Spleen (tissue), 11 donors: Measurements from ENCODE around the gene MAGEA11. TPM values are rescaled to one million over a fixed set of nuclear protein-coding genes. Genes with fewer than 3 reads are reported as not detected.

Experiments used
- DNase-seq: peaks from one replicate; pipeline ENCODE4 v3.0.0-alpha.2; 2020
- H3K27ac ChIP-seq, 8 donors: fragments of 200-600 bp; sonication (generic) in 7 of 8; 1 replicate in 4 of 8; 2 replicates in 4 of 8; pipeline versions ENCODE4 v1.5.0 to v1.8.0; 2016 to 2021; ENCODE audit warnings: inconsistent platforms in 4 of 8, mild to moderate bottlenecking in 4 of 8, moderate library complexity in 1 of 8
- H3K27me3 ChIP-seq, 7 donors: fragments of 200-600 bp; sonication (generic) in 6 of 7; replicated peaks in 1 of 7; 1 replicate in 4 of 7; 2 replicates in 3 of 7; pipeline versions ENCODE4 v1.5.0 to v1.8.0; 2016 to 2021; ENCODE audit warnings: inconsistent platforms in 3 of 7, mild to moderate bottlenecking in 1 of 7
- H3K36me3 ChIP-seq, 6 donors: fragments of 200-600 bp; sonication (generic) in 5 of 6; 1 replicate in 4 of 6; 2 replicates in 2 of 6; pipeline versions ENCODE4 v1.5.0 to v1.8.0; 2016 to 2021; ENCODE audit warnings: inconsistent platforms in 2 of 6
- H3K4me1 ChIP-seq, 6 donors: fragments of 200-600 bp; sonication (generic) in 5 of 6; 1 replicate in 3 of 6; 2 replicates in 3 of 6; pipeline versions ENCODE4 v1.5.0 to v1.8.0; 2016 to 2021; ENCODE audit warnings: inconsistent platforms in 3 of 6
- H3K4me3 ChIP-seq, 8 donors: fragments of 200-600 bp; sonication (generic) in 7 of 8; 1 replicate in 4 of 8; 2 replicates in 4 of 8; pipeline versions ENCODE4 v1.5.0 to v1.8.0; 2016 to 2021; ENCODE audit warnings: inconsistent platforms in 4 of 8, mild to moderate bottlenecking in 4 of 8, moderate library complexity in 2 of 8
- H3K9me3 ChIP-seq, 8 donors: fragments of 200-600 bp; sonication (generic) in 7 of 8; 1 replicate in 4 of 8; 2 replicates in 4 of 8; pipeline versions ENCODE4 v1.5.0 to v1.8.0; 2016 to 2021; ENCODE audit warnings: inconsistent platforms in 4 of 8
- POLR2A ChIP-seq, 3 donors: fragments of 450-650 bp; IDR thresholded peaks; one replicate each; pipeline ENCODE4 v1.5.1; 2017; ENCODE audit warnings: antibody characterized with exemption in 3 of 3, mild to moderate bottlenecking in 1 of 3
- POLR2AphosphoS5 ChIP-seq, 3 donors: sonication (generic); formaldehyde crosslinking; IDR thresholded peaks; one replicate each; pipeline ENCODE4 v1.5.1; 2017; ENCODE audit warnings: antibody characterized with exemption in 3 of 3
- WGBS, 5 donors: extraction: QIAGEN DNeasy Blood & Tissue Kit in 3 of 5; methylation state at CpG; one replicate each; pipeline versions ENCODE4 v1.1.5 to v1.1.7; 2013 to 2018; 5-methylcytosine and 5-hydroxymethylcytosine counted together
- intact Hi-C: fragments of 100-400 bp; cut with DNase I; formaldehyde crosslinking; loops from one replicate; pipeline ENCODE4 v1.15.0; 2023; ENCODE audit warnings: low total_unique reads
- polyA plus RNA-seq, 3 donors: library from polyadenylated mRNA; stranded (reverse); fragments of 200-250 nt; gene quantifications; one replicate each; pipeline ENCODE4 v1.2.1, GENCODE V29; 2013
- total RNA-seq, 7 donors: library from RNA; depleted of rRNA in 3 of 7; stranded (reverse); fragments of >200 nt in 3 of 7; fragmentation: NEBNext Ultra II Directional in 4 of 7; extraction: Animal tissue kit (Norgen Biotek cat#: 25700) in 4 of 7; gene quantifications; one replicate each; pipeline versions ENCODE4 v1.1.0 to v1.2.1, GENCODE V29; 2016 to 2021
- TF ChIP-seq, protein P1 (sequence below), 11 experiments: fragments of 200-600 bp in 7 of 11; fragments of 450-650 bp in 4 of 11; sonication (generic) in 4 of 11; IDR thresholded peaks in 8 of 11; conservative IDR thresholded peaks in 3 of 11; 1 replicate in 7 of 11; 2 replicates in 4 of 11; pipeline versions ENCODE4 v1.4.0 to v1.8.0; 2016 to 2021; ENCODE audit warnings: antibody characterized with exemption in 11 of 11, inconsistent platforms in 4 of 11, mild to moderate bottlenecking in 1 of 11
- donor health status: healthy with polysubstance abuse.
- donor health status: DM: no; HTN: no; CAD: no; lungs with moderate emphysema.
- donor health status: DM: no; HTN: no; CAD: no.
- donor health status: Bipolar disorder and iron deficiency.
- donor health status: healthy.
- donor health status: DM: no; HTN: no; CAD: no.
- donor health status: DM: yes; HTN: yes; CAD: no.

The MAGEA11 gene
- total and polyA plus RNA-seq, 10 donors: 0.03 to 0.07 (median 0.03) TPM; not detected in 7

DNA sequence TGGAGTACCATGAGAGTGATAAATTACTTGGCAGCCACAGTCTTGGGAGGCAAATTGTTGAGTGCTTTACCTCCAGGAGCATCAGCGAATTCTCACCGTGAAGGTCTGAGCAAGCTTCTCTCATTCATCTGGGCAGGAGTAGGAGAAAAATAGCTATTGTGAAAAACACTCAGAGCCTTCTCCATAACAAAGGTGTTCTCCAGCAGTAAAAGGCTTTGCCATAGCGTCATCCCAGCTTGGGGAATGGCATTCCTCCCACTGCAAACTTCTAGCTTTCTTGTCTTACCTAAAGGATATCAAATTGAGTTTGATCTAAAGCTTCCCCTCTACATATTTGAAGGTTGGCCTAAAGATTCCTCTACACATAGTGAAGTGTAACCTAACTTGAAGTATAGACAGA lies 29.8 kb upstream of the MAGEA11 start:
- 52 to 96% (median 76%) methylated on average over 3 of the region's 3 CpGs for WGBS, 5 donors
- intact Hi-C loops: no loop called here

GRCh38 chrX:149682956-149683947 lies 28.6 kb upstream of the MAGEA11 start:
- no peak for TF ChIP-seq POLR2A (IDR thresholded peaks at IDR 0.05)
- TF ChIP-seq, protein P1, sequence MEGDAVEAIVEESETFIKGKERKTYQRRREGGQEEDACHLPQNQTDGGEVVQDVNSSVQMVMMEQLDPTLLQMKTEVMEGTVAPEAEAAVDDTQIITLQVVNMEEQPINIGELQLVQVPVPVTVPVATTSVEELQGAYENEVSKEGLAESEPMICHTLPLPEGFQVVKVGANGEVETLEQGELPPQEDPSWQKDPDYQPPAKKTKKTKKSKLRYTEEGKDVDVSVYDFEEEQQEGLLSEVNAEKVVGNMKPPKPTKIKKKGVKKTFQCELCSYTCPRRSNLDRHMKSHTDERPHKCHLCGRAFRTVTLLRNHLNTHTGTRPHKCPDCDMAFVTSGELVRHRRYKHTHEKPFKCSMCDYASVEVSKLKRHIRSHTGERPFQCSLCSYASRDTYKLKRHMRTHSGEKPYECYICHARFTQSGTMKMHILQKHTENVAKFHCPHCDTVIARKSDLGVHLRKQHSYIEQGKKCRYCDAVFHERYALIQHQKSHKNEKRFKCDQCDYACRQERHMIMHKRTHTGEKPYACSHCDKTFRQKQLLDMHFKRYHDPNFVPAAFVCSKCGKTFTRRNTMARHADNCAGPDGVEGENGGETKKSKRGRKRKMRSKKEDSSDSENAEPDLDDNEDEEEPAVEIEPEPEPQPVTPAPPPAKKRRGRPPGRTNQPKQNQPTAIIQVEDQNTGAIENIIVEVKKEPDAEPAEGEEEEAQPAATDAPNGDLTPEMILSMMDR (IDR thresholded peaks at IDR 0.05 in 8 of 11, conservative IDR thresholded peaks at IDR 0.05 in 3 of 11): no peak
- TF ChIP-seq POLR2AphosphoS5 (IDR thresholded peaks at IDR 0.05): no peak
- H3K4me1 ChIP-seq: no peaks in the 10 kb centered on the region
- no peak overlapping the region for H3K4me3 ChIP-seq
- no peaks in the 10 kb centered on the region for H3K9me3 ChIP-seq
- no peaks in the 10 kb centered on the region for H3K36me3 ChIP-seq
- no peaks in the 10 kb centered on the region for H3K27me3 ChIP-seq
- H3K27ac ChIP-seq: no peak overlapping the region
- no peak for DNase-seq
- 41 to 67% (median 55%) methylated on average over 8 to 9 of the region's 9 CpGs for WGBS, 5 donors
- intact Hi-C loops: no loop called here

More for the DNA sequence above, 29.8 kb upstream of the MAGEA11 start:
- Histone ChIP-seq H3K27me3 (no peaks in the 10 kb centered on the region), H3K27ac (no peak overlapping the region), H3K36me3 (no peaks in the 10 kb centered on the region), H3K4me3 (no peak overlapping the region), H3K9me3 (no peaks in the 10 kb centered on the region), H3K4me1 (no peaks in the 10 kb centered on the region)
- TF ChIP-seq POLR2A (IDR thresholded peaks at IDR 0.05): no peak
- TF ChIP-seq, protein P1 (IDR thresholded peaks at IDR 0.05 in 8 of 11, conservative IDR thresholded peaks at IDR 0.05 in 3 of 11): no peak
- TF ChIP-seq POLR2AphosphoS5 (IDR thresholded peaks at IDR 0.05): no peak
- DNase-seq: no peak

DNA sequence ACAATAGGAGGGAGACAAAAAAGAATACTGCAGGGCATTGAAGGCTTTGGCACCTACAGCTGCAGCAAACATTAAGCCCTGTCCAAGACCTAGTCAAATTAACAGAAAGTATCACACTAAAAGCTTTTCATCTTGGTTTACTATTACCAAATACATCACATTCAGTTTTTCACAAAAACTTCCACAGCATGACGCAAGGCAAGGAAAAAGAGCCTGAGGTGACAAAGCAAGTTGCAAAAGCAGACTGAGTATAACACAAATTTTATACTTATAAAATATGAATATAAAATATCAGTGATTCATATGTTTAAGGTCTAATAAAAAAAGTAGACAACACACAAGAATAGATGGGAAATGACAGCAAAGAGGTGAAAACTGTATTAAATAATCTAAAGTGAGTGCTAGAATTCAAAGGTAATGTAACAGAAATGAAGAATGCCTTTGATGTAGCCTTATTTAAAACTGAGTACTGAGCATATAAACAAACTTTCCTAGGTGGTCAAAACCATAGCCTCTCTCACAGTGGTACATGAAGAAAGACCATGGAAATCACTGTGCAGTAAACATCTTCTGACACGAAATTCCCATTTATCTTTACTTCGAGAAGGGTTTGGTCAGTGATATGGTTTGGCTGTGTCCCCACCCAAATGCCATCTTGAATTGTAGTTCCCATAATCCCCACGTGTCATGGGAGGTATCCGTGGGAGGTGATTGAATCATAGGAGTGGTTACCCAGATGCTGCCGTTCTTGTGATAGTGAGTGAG lies 27.7 kb upstream of the MAGEA11 start:
- Histone ChIP-seq H3K36me3 (no peaks in the 10 kb centered on the region), H3K9me3 (no peaks in the 10 kb centered on the region), H3K27me3 (no peaks in the 10 kb centered on the region), H3K27ac (no peak overlapping the region), H3K4me3 (no peak overlapping the region), H3K4me1 (no peaks in the 10 kb centered on the region)
- intact Hi-C loops: no loop called here
- TF ChIP-seq POLR2AphosphoS5 (IDR thresholded peaks at IDR 0.05) (no peak), POLR2A (IDR thresholded peaks at IDR 0.05) (no peak)
- TF ChIP-seq, protein P1 (IDR thresholded peaks at IDR 0.05 in 8 of 11, conservative IDR thresholded peaks at IDR 0.05 in 3 of 11): no peak
- no peak for DNase-seq
- 72 to 89% (median 77%) methylated on average over 6 of the region's 6 CpGs for WGBS, 5 donors

GRCh38 chrX:149687991-149688390 lies 23.9 kb upstream of the MAGEA11 start:
- intact Hi-C loops: no loop called here
- Histone ChIP-seq H3K4me3 (no peak overlapping the region), H3K36me3 (no peaks in the 10 kb centered on the region), H3K4me1 (no peaks in the 10 kb centered on the region), H3K27ac (no peak overlapping the region), H3K9me3 (peaks cover 0 to 15% (median 8%) of the 10 kb centered on the region in 8 donors), H3K27me3 (no peaks in the 10 kb centered on the region)
- no peak for DNase-seq
- no peak for TF ChIP-seq POLR2AphosphoS5 (IDR thresholded peaks at IDR 0.05)
- TF ChIP-seq, protein P1 (IDR thresholded peaks at IDR 0.05 in 8 of 11, conservative IDR thresholded peaks at IDR 0.05 in 3 of 11): no peak
- TF ChIP-seq POLR2A (IDR thresholded peaks at IDR 0.05): no peak
